Gastrocnemius medialis (tissue), 4 donors: Measurements from ENCODE around the gene NDRG4.

ENCODE experiments used
- CTCF ChIP-seq, 5 experiments: fragments of 450-650 bp in 3 of 5; fragments of 200-600 bp in 2 of 5; sonication (generic) in 2 of 5; IDR thresholded peaks in 4 of 5; conservative IDR thresholded peaks in 1 of 5; 1 replicate in 4 of 5; 2 replicates in 1 of 5; pipeline ENCODE4 v1.5.1; 2016 to 2019; ENCODE audit warnings: antibody characterized with exemption in 5 of 5, mild to moderate bottlenecking in 3 of 5, moderate library complexity in 3 of 5
- POLR2A ChIP-seq, 2 donors: fragments of 450-650 bp; IDR thresholded peaks; one replicate each; pipeline ENCODE4 v1.6.1; 2017; ENCODE audit warnings: antibody characterized with exemption in 2 of 2, mild to moderate bottlenecking in 2 of 2, moderate library complexity in 2 of 2

GRCh38 chr16:58519707-58520106 lies 19.8 kb downstream of the NDRG4 start:
- TF ChIP-seq CTCF (IDR thresholded peaks at IDR 0.05 in 4 of 5, conservative IDR thresholded peaks at IDR 0.05 in 1 of 5) (no peak), POLR2A (IDR thresholded peaks at IDR 0.05) (no peak)
